ENCODE data around the gene TSPYL4. TPM values are rescaled to one million over a fixed set of nuclear protein-coding genes. Genes with fewer than 3 reads are reported as not detected.

Gene TSPYL4
- total and polyA plus RNA-seq, 2 donors (not counting 1 experiment from before 2014, with no cell fraction given), result 20.6 to 21.4 TPM

DNA sequence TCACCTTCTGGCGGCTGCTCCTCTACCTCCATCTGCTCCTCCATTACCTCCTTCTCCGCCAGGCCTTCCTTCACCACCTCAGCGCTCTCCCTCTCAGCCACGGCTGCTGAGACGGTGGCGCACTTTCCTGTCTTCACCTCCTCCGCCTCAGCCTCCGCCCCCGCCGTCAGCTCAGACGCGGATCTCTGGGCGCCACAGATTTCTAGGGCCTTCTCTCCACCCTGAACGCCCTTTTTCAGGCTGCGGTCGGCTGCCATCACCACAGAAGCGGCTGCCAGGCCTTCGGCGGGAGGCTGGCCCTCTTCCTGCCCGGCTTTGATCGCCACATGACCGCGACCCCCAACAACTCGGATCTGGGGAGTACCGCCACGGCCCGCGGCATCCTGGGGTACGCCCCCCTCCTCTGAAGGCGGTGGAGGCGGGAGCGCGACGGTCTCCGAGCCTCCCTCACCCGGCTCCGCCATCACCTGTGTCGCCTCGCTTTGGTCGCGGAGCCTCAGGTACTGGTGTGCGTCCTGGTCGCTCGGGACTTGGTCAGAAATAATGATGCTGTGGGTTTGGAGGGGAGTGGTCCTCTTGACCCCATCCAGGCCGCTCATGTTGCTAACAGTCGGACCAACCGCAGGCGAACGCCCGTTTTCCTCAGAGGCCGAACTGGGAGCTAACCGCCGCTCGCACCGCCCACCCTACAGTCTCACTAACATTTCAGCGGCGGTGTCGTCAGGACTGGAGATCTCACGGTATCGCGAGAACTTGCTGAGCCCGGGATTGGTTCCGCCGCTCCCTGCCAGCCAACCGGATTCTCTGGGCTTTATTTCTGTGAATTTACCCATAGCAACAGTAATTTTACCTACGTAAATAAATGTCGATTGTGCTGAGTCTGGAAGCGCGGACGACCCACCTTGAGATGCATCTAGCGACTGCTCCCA, 25.6 kb upstream of the TSPYL4 start, which contains the start of gene TSPYL1:
Gene TSPYL1, minus strand, starts transcription at position 699 of the 929 bp plus-strand sequence. Its CDS starts 100 bp downstream, at position 599.
- H3K36me3 ChIP-seq (replicated peaks in 1 of 2; ENCODE audit: control extremely low read depth in 1 of 2, control insufficient read depth in 1 of 2, extremely low read depth in 1 of 2, insufficient read depth in 2 of 2, low read length in 1 of 2), result peaks cover 0 to 19% of the 10 kb centered on the region in 2 experiments
- peak within 1 kb of the TSS; percentile 80 for H2AFZ ChIP-seq (ENCODE audit: insufficient read depth, low read depth, low read length, poor library complexity, severe bottlenecking)
- no peaks in the 10 kb centered on the region for H3K9me3 ChIP-seq (ENCODE audit: control extremely low read depth in 1 of 3, control insufficient read depth in 2 of 3, insufficient read depth in 1 of 3, low read length in 2 of 3)
- H3K4me3 ChIP-seq (ENCODE audit: control extremely low read depth in 1 of 5, extremely low read depth in 1 of 5, insufficient read depth in 1 of 5, low read depth in 2 of 5, low read length in 4 of 5), result peak within 1 kb of the TSS; percentile 89 to 96 (median 94)
- peaks cover 75% of the 10 kb centered on the region for H3K79me2 ChIP-seq (ENCODE audit: control insufficient read depth, insufficient read depth, low read length)
- under 1% methylated on average over 61 of the region's 71 CpGs for WGBS (ENCODE audit: insufficient coverage)
- H3K4me1 ChIP-seq (ENCODE audit: control insufficient read depth in 2 of 2, insufficient read depth in 2 of 2, low read length in 2 of 2), result peaks cover 41 to 48% of the 10 kb centered on the region in 2 donors
- TF ChIP-seq, protein P1, sequence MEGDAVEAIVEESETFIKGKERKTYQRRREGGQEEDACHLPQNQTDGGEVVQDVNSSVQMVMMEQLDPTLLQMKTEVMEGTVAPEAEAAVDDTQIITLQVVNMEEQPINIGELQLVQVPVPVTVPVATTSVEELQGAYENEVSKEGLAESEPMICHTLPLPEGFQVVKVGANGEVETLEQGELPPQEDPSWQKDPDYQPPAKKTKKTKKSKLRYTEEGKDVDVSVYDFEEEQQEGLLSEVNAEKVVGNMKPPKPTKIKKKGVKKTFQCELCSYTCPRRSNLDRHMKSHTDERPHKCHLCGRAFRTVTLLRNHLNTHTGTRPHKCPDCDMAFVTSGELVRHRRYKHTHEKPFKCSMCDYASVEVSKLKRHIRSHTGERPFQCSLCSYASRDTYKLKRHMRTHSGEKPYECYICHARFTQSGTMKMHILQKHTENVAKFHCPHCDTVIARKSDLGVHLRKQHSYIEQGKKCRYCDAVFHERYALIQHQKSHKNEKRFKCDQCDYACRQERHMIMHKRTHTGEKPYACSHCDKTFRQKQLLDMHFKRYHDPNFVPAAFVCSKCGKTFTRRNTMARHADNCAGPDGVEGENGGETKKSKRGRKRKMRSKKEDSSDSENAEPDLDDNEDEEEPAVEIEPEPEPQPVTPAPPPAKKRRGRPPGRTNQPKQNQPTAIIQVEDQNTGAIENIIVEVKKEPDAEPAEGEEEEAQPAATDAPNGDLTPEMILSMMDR (IDR thresholded peaks at IDR 0.05), result no peak
- no peak for TF ChIP-seq EZH2 (IDR thresholded peaks at IDR 0.05; ENCODE audit: borderline replicate concordance, insufficient read depth, low read depth, low read length, poor library complexity, severe bottlenecking)
- Mint-ChIP-seq H3K9me3 (ENCODE audit: insufficient read depth) (no peaks in the 10 kb centered on the region), H3K27ac (peak within 1 kb of the TSS; percentile 100), H3K4me3 (peak within 1 kb of the TSS; percentile 97), H3K27me3 (no peaks in the 10 kb centered on the region), H3K4me1 (peaks cover 59% of the 10 kb centered on the region)
- POLR2A ChIA-PET, result interaction anchor here (0.6 to 3.4 kb wide), 9 partner anchors 25 to 1323 kb away, joined by 3 to 17 read pairs (median 3); partner anchors contain the start of genes GOPC, RWDD1, TSPYL4 and ZUP1
- DNase-seq (peak; percentile 98), ATAC-seq (ENCODE audit: low read depth) (peak; percentile 88)
- H3K9ac ChIP-seq (ENCODE audit: low read length), result peak within 1 kb of the TSS; percentile 98
- intact Hi-C loops (cut with micrococcal nuclease), result loop anchor here (1.0 to 5.0 kb wide), 8 partner anchors 11 to 403 kb away; partner anchors contain the start of genes KPNA5, NT5DC1, RWDD1 and TSPYL4
- H3K27ac ChIP-seq (ENCODE audit: low read length in 2 of 2), result peak within 1 kb of the TSS; percentile 99
- CTCF ChIA-PET, result interaction anchor here (0.9 to 5.2 kb wide), 11 partner anchors 8 to 292 kb away, joined by 3 to 29 read pairs (median 5); partner anchors contain the start of genes RWDD1 and TSPYL4
- H3K4me2 ChIP-seq (replicated peaks; ENCODE audit: low read depth, low read length, poor library complexity, severe bottlenecking), result peak within 1 kb of the TSS; percentile 84
- no peaks in the 10 kb centered on the region for H3K27me3 ChIP-seq (replicated peaks in 1 of 4; ENCODE audit: control extremely low read depth in 1 of 4, control insufficient read depth in 3 of 4, insufficient read depth in 4 of 4, low read length in 3 of 4)
- H4K20me1 ChIP-seq (ENCODE audit: control insufficient read depth, insufficient read depth, low read length, poor library complexity, severe bottlenecking), result peaks cover 47% of the 10 kb centered on the region
